GM23338 (cell line): ENCODE measurements around the gene IRF5.

Experiments used
- CREB1 ChIP-seq: fragments of 250-450 bp; sonication (Bioruptor Pico); IDR thresholded peaks from 2 replicates; pipeline ENCODE4 v1.5.0; 2020; ENCODE audit warnings: low read depth, mild to moderate bottlenecking, moderate library complexity
- CTCF ChIP-seq, 2 experiments: fragments of 200-600 bp in 1 of 2; sonication (generic) in 1 of 2; conservative IDR thresholded peaks; 2 replicates each; pipeline versions ENCODE4 v1.5.1 to v1.6.1; 2016 to 2017; ENCODE audit warnings: antibody characterized with exemption in 2 of 2, low read depth in 2 of 2, mild to moderate bottlenecking in 2 of 2, moderate library complexity in 1 of 2
- EZH2 ChIP-seq: fragments of 200-600 bp; sonication (generic); IDR thresholded peaks from one replicate; pipeline ENCODE4 v1.8.0; 2017; ENCODE audit warnings: antibody characterized with exemption, mild to moderate bottlenecking, low read depth; ENCODE audit not compliant: unreplicated experiment
- EZH2phosphoT487 ChIP-seq: fragments of 200-600 bp; sonication (generic); IDR thresholded peaks from one replicate; pipeline ENCODE4 v1.8.1; 2018; ENCODE audit warnings: antibody characterized with exemption; ENCODE audit not compliant: unreplicated experiment
- JUNB ChIP-seq: IDR thresholded peaks from one replicate; pipeline ENCODE4 v1.6.1; 2016; ENCODE audit warnings: antibody characterized with exemption; ENCODE audit not compliant: unreplicated experiment
- NANOG ChIP-seq: IDR thresholded peaks from 2 replicates; pipeline ENCODE4 v1.6.1; 2016; ENCODE audit warnings: antibody characterized with exemption, borderline replicate concordance
- POLR2AphosphoS5 ChIP-seq: IDR thresholded peaks from 2 replicates; pipeline ENCODE4 v1.6.1; 2016; ENCODE audit warnings: antibody characterized with exemption, low read depth
- STAT1 ChIP-seq: IDR thresholded peaks from one replicate; pipeline ENCODE4 v1.6.1; 2016; ENCODE audit warnings: antibody characterized with exemption; ENCODE audit not compliant: unreplicated experiment
- ZNF114 ChIP-seq: fragments of 250-450 bp; sonication (Bioruptor Pico); IDR thresholded peaks from 2 replicates; pipeline ENCODE4 v1.5.0; 2020; ENCODE audit warnings: mild to moderate bottlenecking, moderate library complexity
- TF ChIP-seq, protein P1 (sequence below): IDR thresholded peaks from one replicate; pipeline ENCODE4 v1.6.1; 2018; ENCODE audit warnings: antibody characterized with exemption; ENCODE audit not compliant: unreplicated experiment
- TF ChIP-seq, protein P2 (sequence below): IDR thresholded peaks from 2 replicates; pipeline ENCODE4 v1.6.1; 2016; ENCODE audit warnings: antibody characterized with exemption
- TF ChIP-seq, protein P3 (sequence below): fragments of 250-450 bp; sonication (Bioruptor Pico); IDR thresholded peaks from 2 replicates; pipeline ENCODE4 v1.5.0; 2020; ENCODE audit warnings: mild to moderate bottlenecking, moderate library complexity

DNA sequence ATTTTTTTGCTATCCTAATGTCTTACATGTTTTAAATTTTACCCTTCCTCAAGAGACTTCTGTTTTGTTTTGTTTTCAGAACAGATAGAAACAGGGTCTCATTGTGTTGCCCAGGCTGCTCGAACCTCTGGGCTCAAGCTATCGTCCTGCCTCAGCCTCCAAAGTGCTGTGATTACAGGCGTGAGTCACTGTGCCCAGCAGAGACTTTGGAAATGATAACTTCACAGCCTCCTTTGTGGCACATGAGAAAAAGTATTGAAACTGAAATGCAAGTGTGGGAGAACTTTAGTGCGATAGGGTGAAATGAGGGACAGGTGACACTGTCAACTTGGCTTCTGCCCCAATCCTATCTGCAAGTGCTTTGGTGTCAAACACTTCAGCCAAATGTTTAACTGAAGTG is 21.6 kb downstream of the IRF5 start:
- TF ChIP-seq CTCF (conservative IDR thresholded peaks at IDR 0.05; ENCODE audit: low read depth in 2 of 2): no peak
- no peak for TF ChIP-seq EZH2
- TF ChIP-seq CREB1 (CRISPR knock-in tag): no peak
- no peak for TF ChIP-seq EZH2phosphoT487
- no peak for TF ChIP-seq POLR2AphosphoS5
- TF ChIP-seq, protein P1, sequence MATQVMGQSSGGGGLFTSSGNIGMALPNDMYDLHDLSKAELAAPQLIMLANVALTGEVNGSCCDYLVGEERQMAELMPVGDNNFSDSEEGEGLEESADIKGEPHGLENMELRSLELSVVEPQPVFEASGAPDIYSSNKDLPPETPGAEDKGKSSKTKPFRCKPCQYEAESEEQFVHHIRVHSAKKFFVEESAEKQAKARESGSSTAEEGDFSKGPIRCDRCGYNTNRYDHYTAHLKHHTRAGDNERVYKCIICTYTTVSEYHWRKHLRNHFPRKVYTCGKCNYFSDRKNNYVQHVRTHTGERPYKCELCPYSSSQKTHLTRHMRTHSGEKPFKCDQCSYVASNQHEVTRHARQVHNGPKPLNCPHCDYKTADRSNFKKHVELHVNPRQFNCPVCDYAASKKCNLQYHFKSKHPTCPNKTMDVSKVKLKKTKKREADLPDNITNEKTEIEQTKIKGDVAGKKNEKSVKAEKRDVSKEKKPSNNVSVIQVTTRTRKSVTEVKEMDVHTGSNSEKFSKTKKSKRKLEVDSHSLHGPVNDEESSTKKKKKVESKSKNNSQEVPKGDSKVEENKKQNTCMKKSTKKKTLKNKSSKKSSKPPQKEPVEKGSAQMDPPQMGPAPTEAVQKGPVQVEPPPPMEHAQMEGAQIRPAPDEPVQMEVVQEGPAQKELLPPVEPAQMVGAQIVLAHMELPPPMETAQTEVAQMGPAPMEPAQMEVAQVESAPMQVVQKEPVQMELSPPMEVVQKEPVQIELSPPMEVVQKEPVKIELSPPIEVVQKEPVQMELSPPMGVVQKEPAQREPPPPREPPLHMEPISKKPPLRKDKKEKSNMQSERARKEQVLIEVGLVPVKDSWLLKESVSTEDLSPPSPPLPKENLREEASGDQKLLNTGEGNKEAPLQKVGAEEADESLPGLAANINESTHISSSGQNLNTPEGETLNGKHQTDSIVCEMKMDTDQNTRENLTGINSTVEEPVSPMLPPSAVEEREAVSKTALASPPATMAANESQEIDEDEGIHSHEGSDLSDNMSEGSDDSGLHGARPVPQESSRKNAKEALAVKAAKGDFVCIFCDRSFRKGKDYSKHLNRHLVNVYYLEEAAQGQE: no peak
- no peak for TF ChIP-seq ZNF114
- TF ChIP-seq, protein P2, sequence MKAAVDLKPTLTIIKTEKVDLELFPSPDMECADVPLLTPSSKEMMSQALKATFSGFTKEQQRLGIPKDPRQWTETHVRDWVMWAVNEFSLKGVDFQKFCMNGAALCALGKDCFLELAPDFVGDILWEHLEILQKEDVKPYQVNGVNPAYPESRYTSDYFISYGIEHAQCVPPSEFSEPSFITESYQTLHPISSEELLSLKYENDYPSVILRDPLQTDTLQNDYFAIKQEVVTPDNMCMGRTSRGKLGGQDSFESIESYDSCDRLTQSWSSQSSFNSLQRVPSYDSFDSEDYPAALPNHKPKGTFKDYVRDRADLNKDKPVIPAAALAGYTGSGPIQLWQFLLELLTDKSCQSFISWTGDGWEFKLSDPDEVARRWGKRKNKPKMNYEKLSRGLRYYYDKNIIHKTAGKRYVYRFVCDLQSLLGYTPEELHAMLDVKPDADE: no peak
- TF ChIP-seq, protein P3, sequence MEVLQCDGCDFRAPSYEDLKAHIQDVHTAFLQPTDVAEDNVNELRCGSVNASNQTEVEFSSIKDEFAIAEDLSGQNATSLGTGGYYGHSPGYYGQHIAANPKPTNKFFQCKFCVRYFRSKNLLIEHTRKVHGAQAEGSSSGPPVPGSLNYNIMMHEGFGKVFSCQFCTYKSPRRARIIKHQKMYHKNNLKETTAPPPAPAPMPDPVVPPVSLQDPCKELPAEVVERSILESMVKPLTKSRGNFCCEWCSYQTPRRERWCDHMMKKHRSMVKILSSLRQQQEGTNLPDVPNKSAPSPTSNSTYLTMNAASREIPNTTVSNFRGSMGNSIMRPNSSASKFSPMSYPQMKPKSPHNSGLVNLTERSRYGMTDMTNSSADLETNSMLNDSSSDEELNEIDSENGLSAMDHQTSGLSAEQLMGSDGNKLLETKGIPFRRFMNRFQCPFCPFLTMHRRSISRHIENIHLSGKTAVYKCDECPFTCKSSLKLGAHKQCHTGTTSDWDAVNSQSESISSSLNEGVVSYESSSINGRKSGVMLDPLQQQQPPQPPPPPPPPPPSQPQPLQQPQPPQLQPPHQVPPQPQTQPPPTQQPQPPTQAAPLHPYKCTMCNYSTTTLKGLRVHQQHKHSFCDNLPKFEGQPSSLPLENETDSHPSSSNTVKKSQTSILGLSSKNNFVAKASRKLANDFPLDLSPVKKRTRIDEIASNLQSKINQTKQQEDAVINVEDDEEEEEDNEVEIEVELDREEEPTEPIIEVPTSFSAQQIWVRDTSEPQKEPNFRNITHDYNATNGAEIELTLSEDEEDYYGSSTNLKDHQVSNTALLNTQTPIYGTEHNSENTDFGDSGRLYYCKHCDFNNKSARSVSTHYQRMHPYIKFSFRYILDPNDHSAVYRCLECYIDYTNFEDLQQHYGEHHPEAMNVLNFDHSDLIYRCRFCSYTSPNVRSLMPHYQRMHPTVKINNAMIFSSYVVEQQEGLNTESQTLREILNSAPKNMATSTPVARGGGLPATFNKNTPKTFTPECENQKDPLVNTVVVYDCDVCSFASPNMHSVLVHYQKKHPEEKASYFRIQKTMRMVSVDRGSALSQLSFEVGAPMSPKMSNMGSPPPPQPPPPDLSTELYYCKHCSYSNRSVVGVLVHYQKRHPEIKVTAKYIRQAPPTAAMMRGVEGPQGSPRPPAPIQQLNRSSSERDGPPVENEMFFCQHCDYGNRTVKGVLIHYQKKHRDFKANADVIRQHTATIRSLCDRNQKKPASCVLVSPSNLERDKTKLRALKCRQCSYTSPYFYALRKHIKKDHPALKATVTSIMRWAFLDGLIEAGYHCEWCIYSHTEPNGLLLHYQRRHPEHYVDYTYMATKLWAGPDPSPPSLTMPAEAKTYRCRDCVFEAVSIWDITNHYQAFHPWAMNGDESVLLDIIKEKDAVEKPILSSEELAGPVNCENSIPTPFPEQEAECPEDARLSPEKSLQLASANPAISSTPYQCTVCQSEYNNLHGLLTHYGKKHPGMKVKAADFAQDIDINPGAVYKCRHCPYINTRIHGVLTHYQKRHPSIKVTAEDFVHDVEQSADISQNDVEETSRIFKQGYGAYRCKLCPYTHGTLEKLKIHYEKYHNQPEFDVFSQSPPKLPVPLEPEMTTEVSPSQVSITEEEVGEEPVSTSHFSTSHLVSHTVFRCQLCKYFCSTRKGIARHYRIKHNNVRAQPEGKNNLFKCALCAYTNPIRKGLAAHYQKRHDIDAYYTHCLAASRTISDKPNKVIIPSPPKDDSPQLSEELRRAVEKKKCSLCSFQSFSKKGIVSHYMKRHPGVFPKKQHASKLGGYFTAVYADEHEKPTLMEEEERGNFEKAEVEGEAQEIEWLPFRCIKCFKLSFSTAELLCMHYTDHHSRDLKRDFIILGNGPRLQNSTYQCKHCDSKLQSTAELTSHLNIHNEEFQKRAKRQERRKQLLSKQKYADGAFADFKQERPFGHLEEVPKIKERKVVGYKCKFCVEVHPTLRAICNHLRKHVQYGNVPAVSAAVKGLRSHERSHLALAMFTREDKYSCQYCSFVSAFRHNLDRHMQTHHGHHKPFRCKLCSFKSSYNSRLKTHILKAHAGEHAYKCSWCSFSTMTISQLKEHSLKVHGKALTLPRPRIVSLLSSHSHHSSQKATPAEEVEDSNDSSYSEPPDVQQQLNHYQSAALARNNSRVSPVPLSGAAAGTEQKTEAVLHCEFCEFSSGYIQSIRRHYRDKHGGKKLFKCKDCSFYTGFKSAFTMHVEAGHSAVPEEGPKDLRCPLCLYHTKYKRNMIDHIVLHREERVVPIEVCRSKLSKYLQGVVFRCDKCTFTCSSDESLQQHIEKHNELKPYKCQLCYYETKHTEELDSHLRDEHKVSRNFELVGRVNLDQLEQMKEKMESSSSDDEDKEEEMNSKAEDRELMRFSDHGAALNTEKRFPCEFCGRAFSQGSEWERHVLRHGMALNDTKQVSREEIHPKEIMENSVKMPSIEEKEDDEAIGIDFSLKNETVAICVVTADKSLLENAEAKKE (CRISPR knock-in tag): no peak
- TF ChIP-seq STAT1: no peak
- TF ChIP-seq JUNB: no peak
- TF ChIP-seq NANOG: no peak
